Endothelial cell of umbilical vein (primary cell): Measurements from ENCODE around the gene VANGL2. TPM values are rescaled to one million over a fixed set of nuclear protein-coding genes. Genes with fewer than 3 reads are reported as not detected.

Experiments
- BruUV-seq: library from RNA; stranded (reverse); fragments of 400-500 nt; replicated peaks from 2 replicates; lab custom pipeline; 2021; lab: Mats Ljungman, UMichigan
- CTCF ChIA-PET: fragments of 300-600, 350-600 bp; sonication (Branson Sonifier 250); formaldehyde crosslinking; loops from one replicate; lab custom pipeline; 2021; ENCODE audit warnings: antibody characterized with exemption, inconsistent platforms; lab: Charles Lee
- POLR2A ChIA-PET: fragments of 300-600, 350-600 bp; sonication (Branson Sonifier 250); formaldehyde crosslinking; loops from one replicate; lab custom pipeline; 2021; ENCODE audit warnings: antibody characterized with exemption, inconsistent platforms; lab: Charles Lee
- DNase-seq: peaks from one replicate; pipeline ENCODE4 v3.0.0-alpha.2; 2011; ENCODE audit warnings: low read depth, low spot score
- FAIRE-seq: peaks from 2 replicates; lab custom pipeline; 2011; peaks lifted over from hg19 to GRCh38; lab: Jason Lieb, UNC
- H2AFZ ChIP-seq: 2 replicates; pipeline ENCODE4 v1.6.0; 2012; ENCODE audit warnings: low read depth, low read length, control low read depth, inconsistent platforms
- H3K27ac ChIP-seq: 2 replicates; pipeline ENCODE4 v1.5.1; 2011; ENCODE audit warnings: low read depth, mild to moderate bottlenecking, control low read depth, low read length, moderate library complexity; ENCODE audit not compliant: insufficient read depth
- H3K27me3 ChIP-seq, 2 experiments: 2 replicates each; pipeline versions ENCODE4 v1.6.0 to v1.6.1; 2011; ENCODE audit warnings: low read length in 2 of 2, mixed read lengths in 1 of 2; ENCODE audit not compliant: control insufficient read depth in 2 of 2, insufficient read depth in 2 of 2
- H3K36me3 ChIP-seq, 2 experiments: 2 replicates in 1 of 2; 3 replicates in 1 of 2; pipeline ENCODE4 v1.5.1; 2011; ENCODE audit warnings: low read length in 2 of 2, mild to moderate bottlenecking in 1 of 2, moderate library complexity in 1 of 2; ENCODE audit not compliant: control insufficient read depth in 2 of 2, insufficient read depth in 2 of 2; ENCODE audit errors: extremely low read depth in 1 of 2
- H3K4me1 ChIP-seq: 3 replicates; pipeline ENCODE4 v1.5.1; 2011; ENCODE audit warnings: mild to moderate bottlenecking, low read length; ENCODE audit not compliant: control insufficient read depth, insufficient read depth; ENCODE audit errors: extremely low read depth
- H3K4me2 ChIP-seq: 2 replicates; pipeline ENCODE4 v1.6.1; 2011; ENCODE audit warnings: low read length, control low read depth, mixed read lengths; ENCODE audit not compliant: insufficient read depth
- H3K4me3 ChIP-seq, 3 experiments: fragments of 200-600 bp in 1 of 3; sonication (generic), shearing (Covaris generic) in 1 of 3; replicated peaks in 1 of 3; 2 replicates each; pipeline ENCODE4 v1.5.1; 2011 to 2016; ENCODE audit warnings: control low read depth in 3 of 3, low read length in 3 of 3, mild to moderate bottlenecking in 2 of 3, inconsistent platforms in 1 of 3, low read depth in 1 of 3, moderate library complexity in 1 of 3; ENCODE audit not compliant: insufficient read depth in 1 of 3
- H3K79me2 ChIP-seq: 2 replicates; pipeline ENCODE4 v1.6.0; 2012; ENCODE audit warnings: low read length, inconsistent platforms; ENCODE audit not compliant: control insufficient read depth, insufficient read depth
- H3K9ac ChIP-seq: replicated peaks from 2 replicates; pipeline ENCODE3; 2011; ENCODE audit warnings: low read length, control low read depth; ENCODE audit not compliant: insufficient read depth; ENCODE audit errors: extremely low read depth
- H3K9me1 ChIP-seq: replicated peaks from 3 replicates; pipeline ENCODE4 v1.6.0; 2011; ENCODE audit warnings: mild to moderate bottlenecking, low read length; ENCODE audit not compliant: control insufficient read depth, insufficient read depth; ENCODE audit errors: extremely low read depth
- H3K9me3 ChIP-seq: replicated peaks from 2 replicates; pipeline ENCODE4 v1.5.1; 2012; ENCODE audit warnings: low read length, inconsistent platforms; ENCODE audit not compliant: control insufficient read depth, insufficient read depth
- H4K20me1 ChIP-seq: replicated peaks from 2 replicates; pipeline ENCODE3; 2011; ENCODE audit warnings: mild to moderate bottlenecking, low read length; ENCODE audit not compliant: control insufficient read depth, insufficient read depth; ENCODE audit errors: extremely low read depth
- CTCF ChIP-seq, 2 donors: IDR thresholded peaks; 1 replicate in 1 of 2; 2 replicates in 1 of 2; pipeline ENCODE4 v1.5.1; 2011; ENCODE audit warnings: low read length in 2 of 2, mild to moderate bottlenecking in 2 of 2, moderate library complexity in 2 of 2, control low read depth in 1 of 2, inconsistent platforms in 1 of 2, low read depth in 1 of 2; ENCODE audit not compliant: insufficient read depth in 1 of 2; ENCODE audit errors: extremely low read depth in 1 of 2
- EZH2 ChIP-seq: IDR thresholded peaks from 2 replicates; pipeline ENCODE4 v1.6.1; 2012; ENCODE audit warnings: borderline replicate concordance, low read depth, mild to moderate bottlenecking, moderate library complexity, low read length, inconsistent platforms; ENCODE audit not compliant: severe bottlenecking
- FOS ChIP-seq: IDR thresholded peaks from 2 replicates; pipeline ENCODE4 v1.6.1; 2011; ENCODE audit warnings: mild to moderate bottlenecking, low read length, moderate library complexity, borderline replicate concordance; ENCODE audit not compliant: insufficient read depth
- GATA2 ChIP-seq: IDR thresholded peaks from 2 replicates; pipeline ENCODE4 v1.7.0; 2011; ENCODE audit warnings: low read depth, mild to moderate bottlenecking, moderate library complexity, mixed read lengths, low read length; ENCODE audit not compliant: insufficient read length, insufficient read depth
- JUN ChIP-seq: IDR thresholded peaks from 2 replicates; pipeline ENCODE4 v1.6.1; 2011; ENCODE audit warnings: borderline replicate concordance, low read depth; ENCODE audit not compliant: insufficient read length, insufficient read depth
- MAX ChIP-seq: IDR thresholded peaks from 2 replicates; pipeline ENCODE4 v1.6.1; 2011; ENCODE audit not compliant: insufficient read depth, insufficient read length
- MYC ChIP-seq: IDR thresholded peaks from one replicate; pipeline ENCODE4 v1.6.1; 2011; ENCODE audit warnings: mild to moderate bottlenecking, low read depth, low read length
- POLR2A ChIP-seq: IDR thresholded peaks from 2 replicates; pipeline ENCODE4 v1.6.1; 2012; ENCODE audit warnings: low read depth, mild to moderate bottlenecking, control low read depth, low read length
- POLR2AphosphoS5 ChIP-seq: IDR thresholded peaks from 2 replicates; pipeline ENCODE4 v1.6.1; 2012; ENCODE audit warnings: low read depth, mild to moderate bottlenecking, control low read depth, low read length, moderate library complexity; ENCODE audit not compliant: insufficient read depth
- dilution Hi-C: fragments of 300-500 bp; cut with MboI; formaldehyde crosslinking; loops from one replicate; pipeline ENCODE4 v1.15.0; 2019; ENCODE audit warnings: low sequenced_read_pairs; ENCODE audit not compliant: extremely low pct_ligation_motif_present
- intact Hi-C: fragments of 100-400 bp; cut with micrococcal nuclease; formaldehyde crosslinking; loops from one replicate; pipeline ENCODE4 v1.10.0; 2022
- polyA plus RNA-seq, 4 experiments: library from polyadenylated mRNA; depleted of rRNA in 3 of 4; stranded (reverse) in 3 of 4; unstranded in 1 of 4; fragments of >200 nt; gene quantifications; 2 replicates each; pipeline versions ENCODE4 v1.2.1 to v1.2.3, GENCODE V29; 2011 to 2012; ENCODE audit warnings: missing spikeins in 1 of 4
- total RNA-seq: library from RNA; stranded (reverse); gene quantifications from 2 replicates; pipeline ENCODE4 v1.2.3, GENCODE V29; 2021

VANGL2 gene
- total and polyA plus RNA-seq, 2 donors (not counting 3 experiments of a cell fraction or from before 2014, with no cell fraction given), result 0.01 TPM; not detected in 1

GRCh38 chr1:160423966-160424365, 23.6 kb downstream of the VANGL2 start:
- Histone ChIP-seq H3K79me2 (no peaks in the 10 kb centered on the region), H3K27ac (no peak overlapping the region), H3K27me3 (peaks cover 6 to 9% of the 10 kb centered on the region in 2 experiments), H3K4me3 (no peak overlapping the region), H3K9ac (no peak overlapping the region), H3K9me1 (no peaks in the 10 kb centered on the region), H3K4me1 (no peaks in the 10 kb centered on the region), H4K20me1 (no peaks in the 10 kb centered on the region), H3K9me3 (no peaks in the 10 kb centered on the region), H3K36me3 (no peaks in the 10 kb centered on the region), H3K4me2 (no peak overlapping the region), H2AFZ (no peak overlapping the region)
- ChIA-PET POLR2A (no interaction called here), CTCF (no interaction called here)
- FAIRE-seq, result no peak
- DNase-seq, result no peak
- intact Hi-C loops (no loop called here), dilution Hi-C loops (no loop called here)
- no TSS peak for BruUV-seq
- TF ChIP-seq POLR2AphosphoS5, result no peak
- no peak for TF ChIP-seq CTCF (IDR thresholded peaks at IDR 0.05; ENCODE audit: extremely low read depth in 1 of 2, insufficient read depth in 1 of 2, low read depth in 1 of 2, low read length in 2 of 2)
- TF ChIP-seq FOS, result no peak
- no peak for TF ChIP-seq JUN
- no peak for TF ChIP-seq EZH2
- TF ChIP-seq GATA2, result no peak
- no peak for TF ChIP-seq MAX
- TF ChIP-seq POLR2A, result no peak
- no peak for TF ChIP-seq MYC
